ENCODE results near the gene IER5L. TPM values are rescaled to one million over a fixed set of nuclear protein-coding genes. Genes with fewer than 3 reads are reported as not detected.
A peak's percentile ranks its signal among the peaks of the same experiment; 100 is the strongest.

IER5L gene
- total and polyA plus RNA-seq, 9 of the 15 experiments (the other 6 are each of a cell fraction or from before 2014, with no cell fraction given): 0.14 to 11.9 (median 0.52) TPM

DNA sequence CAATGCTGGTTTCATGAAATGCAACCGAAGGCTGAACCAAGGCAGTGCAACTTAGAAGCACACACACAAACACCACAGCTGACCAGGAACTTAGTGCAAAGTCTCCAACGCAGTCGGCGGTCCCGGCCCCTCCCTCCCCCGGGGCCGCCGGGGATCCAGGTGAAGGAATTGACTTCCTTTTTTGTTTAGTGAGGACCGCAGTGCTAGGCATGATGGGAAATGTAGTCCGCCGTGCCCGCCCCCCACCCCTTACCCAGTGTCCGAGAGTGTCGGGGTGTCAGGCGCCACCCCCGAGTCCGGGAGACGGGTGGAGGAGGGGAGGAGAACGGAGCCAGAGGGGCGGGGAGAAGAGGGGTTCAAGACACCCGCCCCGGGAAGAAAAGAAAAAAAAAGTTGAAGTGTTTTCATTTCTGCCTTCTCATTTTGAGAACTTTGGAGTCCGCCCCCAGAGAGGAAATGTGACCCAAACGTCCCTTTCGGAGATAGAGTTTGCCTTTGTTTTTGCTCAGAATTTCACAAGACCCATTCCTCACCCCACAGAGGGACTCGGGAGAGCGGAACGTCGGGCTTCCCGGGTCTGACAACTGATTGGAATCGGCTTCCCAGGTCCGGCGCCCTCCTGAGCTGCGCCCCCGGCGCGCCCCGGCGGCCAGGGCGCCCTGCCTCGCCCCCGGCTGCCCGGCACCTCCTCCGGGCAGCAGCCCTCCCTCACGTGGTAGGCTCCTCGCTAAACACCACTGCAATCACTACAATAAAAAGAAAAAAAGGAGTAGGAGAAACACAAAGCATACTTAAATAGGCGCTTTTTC is 2.0 kb downstream of the IER5L start (continued):
- TF ChIP-seq, protein P1, sequence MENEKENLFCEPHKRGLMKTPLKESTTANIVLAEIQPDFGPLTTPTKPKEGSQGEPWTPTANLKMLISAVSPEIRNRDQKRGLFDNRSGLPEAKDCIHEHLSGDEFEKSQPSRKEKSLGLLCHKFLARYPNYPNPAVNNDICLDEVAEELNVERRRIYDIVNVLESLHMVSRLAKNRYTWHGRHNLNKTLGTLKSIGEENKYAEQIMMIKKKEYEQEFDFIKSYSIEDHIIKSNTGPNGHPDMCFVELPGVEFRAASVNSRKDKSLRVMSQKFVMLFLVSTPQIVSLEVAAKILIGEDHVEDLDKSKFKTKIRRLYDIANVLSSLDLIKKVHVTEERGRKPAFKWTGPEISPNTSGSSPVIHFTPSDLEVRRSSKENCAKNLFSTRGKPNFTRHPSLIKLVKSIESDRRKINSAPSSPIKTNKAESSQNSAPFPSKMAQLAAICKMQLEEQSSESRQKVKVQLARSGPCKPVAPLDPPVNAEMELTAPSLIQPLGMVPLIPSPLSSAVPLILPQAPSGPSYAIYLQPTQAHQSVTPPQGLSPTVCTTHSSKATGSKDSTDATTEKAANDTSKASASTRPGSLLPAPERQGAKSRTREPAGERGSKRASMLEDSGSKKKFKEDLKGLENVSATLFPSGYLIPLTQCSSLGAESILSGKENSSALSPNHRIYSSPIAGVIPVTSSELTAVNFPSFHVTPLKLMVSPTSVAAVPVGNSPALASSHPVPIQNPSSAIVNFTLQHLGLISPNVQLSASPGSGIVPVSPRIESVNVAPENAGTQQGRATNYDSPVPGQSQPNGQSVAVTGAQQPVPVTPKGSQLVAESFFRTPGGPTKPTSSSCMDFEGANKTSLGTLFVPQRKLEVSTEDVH (IDR thresholded peaks at IDR 0.05; ENCODE audit: low read depth, partially characterized antibody): no peak
- TF ChIP-seq GATA2 (CRISPR knock-in tag; IDR thresholded peaks at IDR 0.05) (no peak), JUND (IDR thresholded peaks at IDR 0.05; ENCODE audit: borderline replicate concordance, low read depth, low read length) (peak; percentile 28; the same call in 1 of the 2 replicates), JUND (tag; IDR thresholded peaks at IDR 0.05; ENCODE audit: borderline replicate concordance, low read depth, low read length) (no peak; the same call in 2 of the 3 replicates), HNRNPH1 (optimal IDR thresholded peaks at IDR 0.05; ENCODE audit: low read depth, low read length) (no peak), TAF7 (tag; IDR thresholded peaks at IDR 0.05) (no peak), CCAR2 (IDR thresholded peaks at IDR 0.05; ENCODE audit: low read depth, low read length) (no peak), NCOA4 (IDR thresholded peaks at IDR 0.05; ENCODE audit: partially characterized antibody) (no peak), ZNF586 (CRISPR knock-in tag; conservative IDR thresholded peaks at IDR 0.05) (no peak), CBX3 (IDR thresholded peaks at IDR 0.05; ENCODE audit: borderline replicate concordance in 1 of 2, low read length in 2 of 2) (no peak), ZNF282 (CRISPR knock-in tag; IDR thresholded peaks at IDR 0.05) (no peak), SREBF1 (IDR thresholded peaks at IDR 0.05; ENCODE audit: borderline replicate concordance, low read depth, low read length) (no peak), ARID2 (IDR thresholded peaks at IDR 0.05) (no peak), EP300 (IDR thresholded peaks at IDR 0.05; ENCODE audit: low read length) (no peak), KDM4B (IDR thresholded peaks at IDR 0.05; ENCODE audit: borderline replicate concordance in 2 of 2, low read depth in 1 of 2) (no peak), ARID1B (IDR thresholded peaks at IDR 0.05) (peak; percentile 9; the same call in 1 of the 2 replicates)
- TF ChIP-seq, protein P2, sequence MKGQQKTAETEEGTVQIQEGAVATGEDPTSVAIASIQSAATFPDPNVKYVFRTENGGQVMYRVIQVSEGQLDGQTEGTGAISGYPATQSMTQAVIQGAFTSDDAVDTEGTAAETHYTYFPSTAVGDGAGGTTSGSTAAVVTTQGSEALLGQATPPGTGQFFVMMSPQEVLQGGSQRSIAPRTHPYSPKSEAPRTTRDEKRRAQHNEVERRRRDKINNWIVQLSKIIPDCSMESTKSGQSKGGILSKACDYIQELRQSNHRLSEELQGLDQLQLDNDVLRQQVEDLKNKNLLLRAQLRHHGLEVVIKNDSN (CRISPR knock-in tag; IDR thresholded peaks at IDR 0.05): peak; percentile 51; the same call in 1 of the 2 replicates
- TF ChIP-seq, protein P3, sequence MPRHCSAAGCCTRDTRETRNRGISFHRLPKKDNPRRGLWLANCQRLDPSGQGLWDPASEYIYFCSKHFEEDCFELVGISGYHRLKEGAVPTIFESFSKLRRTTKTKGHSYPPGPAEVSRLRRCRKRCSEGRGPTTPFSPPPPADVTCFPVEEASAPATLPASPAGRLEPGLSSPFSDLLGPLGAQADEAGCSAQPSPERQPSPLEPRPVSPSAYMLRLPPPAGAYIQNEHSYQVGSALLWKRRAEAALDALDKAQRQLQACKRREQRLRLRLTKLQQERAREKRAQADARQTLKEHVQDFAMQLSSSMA (CRISPR knock-in tag; IDR thresholded peaks at IDR 0.05): no peak
- TF ChIP-seq, protein P4, sequence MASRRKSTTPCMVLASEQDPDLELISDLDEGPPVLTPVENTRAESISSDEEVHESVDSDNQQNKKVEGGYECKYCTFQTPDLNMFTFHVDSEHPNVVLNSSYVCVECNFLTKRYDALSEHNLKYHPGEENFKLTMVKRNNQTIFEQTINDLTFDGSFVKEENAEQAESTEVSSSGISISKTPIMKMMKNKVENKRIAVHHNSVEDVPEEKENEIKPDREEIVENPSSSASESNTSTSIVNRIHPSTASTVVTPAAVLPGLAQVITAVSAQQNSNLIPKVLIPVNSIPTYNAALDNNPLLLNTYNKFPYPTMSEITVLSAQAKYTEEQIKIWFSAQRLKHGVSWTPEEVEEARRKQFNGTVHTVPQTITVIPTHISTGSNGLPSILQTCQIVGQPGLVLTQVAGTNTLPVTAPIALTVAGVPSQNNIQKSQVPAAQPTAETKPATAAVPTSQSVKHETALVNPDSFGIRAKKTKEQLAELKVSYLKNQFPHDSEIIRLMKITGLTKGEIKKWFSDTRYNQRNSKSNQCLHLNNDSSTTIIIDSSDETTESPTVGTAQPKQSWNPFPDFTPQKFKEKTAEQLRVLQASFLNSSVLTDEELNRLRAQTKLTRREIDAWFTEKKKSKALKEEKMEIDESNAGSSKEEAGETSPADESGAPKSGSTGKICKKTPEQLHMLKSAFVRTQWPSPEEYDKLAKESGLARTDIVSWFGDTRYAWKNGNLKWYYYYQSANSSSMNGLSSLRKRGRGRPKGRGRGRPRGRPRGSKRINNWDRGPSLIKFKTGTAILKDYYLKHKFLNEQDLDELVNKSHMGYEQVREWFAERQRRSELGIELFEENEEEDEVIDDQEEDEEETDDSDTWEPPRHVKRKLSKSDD (conservative IDR thresholded peaks at IDR 0.05; ENCODE audit: low read length): no peak
- TF ChIP-seq, protein P5, sequence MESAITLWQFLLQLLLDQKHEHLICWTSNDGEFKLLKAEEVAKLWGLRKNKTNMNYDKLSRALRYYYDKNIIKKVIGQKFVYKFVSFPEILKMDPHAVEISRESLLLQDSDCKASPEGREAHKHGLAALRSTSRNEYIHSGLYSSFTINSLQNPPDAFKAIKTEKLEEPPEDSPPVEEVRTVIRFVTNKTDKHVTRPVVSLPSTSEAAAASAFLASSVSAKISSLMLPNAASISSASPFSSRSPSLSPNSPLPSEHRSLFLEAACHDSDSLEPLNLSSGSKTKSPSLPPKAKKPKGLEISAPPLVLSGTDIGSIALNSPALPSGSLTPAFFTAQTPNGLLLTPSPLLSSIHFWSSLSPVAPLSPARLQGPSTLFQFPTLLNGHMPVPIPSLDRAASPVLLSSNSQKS (CRISPR knock-in tag; IDR thresholded peaks at IDR 0.05): no peak

All from K562 (cell line).